ENCODE data around the gene NRXN2.
"Not testable (repeated sequence)": the region's sequence is repeated elsewhere in the genome, so short reads cannot be mapped to it uniquely, and the experiment has no call there.

Gene NRXN2

GRCh38 chr11:64677441-64678023, 45.5 kb downstream of the NRXN2 start:
- in situ Hi-C loops (cut with MboI; ENCODE audit: low sequenced_read_pairs): no loop called here

DNA sequence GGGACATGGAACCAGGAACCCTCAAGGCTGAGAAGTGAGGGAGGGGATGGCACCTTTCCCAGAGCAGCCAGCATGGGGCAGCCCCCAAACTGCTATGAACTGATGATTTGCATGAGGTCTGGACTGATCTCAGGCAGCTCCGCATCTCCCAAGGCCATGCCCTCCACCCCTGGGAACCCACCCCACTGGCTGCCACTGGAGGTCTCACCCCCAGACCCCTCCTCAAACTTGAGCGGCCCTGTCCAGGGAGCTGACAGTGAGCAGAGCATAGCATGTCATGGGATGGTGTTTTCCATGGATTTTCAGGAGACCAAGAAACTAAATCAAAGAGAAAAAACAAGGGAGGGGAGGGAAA, 46.8 kb downstream of the NRXN2 start:
- in situ Hi-C loops (cut with MboI; ENCODE audit: low sequenced_read_pairs): no loop called here

GRCh38 chr11:64675450-64676260, 47.3 kb downstream of the NRXN2 start:
- in situ Hi-C loops (cut with MboI; ENCODE audit: low sequenced_read_pairs): no loop called here

- in situ Hi-C loops (cut with MboI; ENCODE audit: low sequenced_read_pairs): no loop called here
Measured at GRCh38 chr11:64674774-64675173, 48.2 kb downstream of the NRXN2 start.

DNA sequence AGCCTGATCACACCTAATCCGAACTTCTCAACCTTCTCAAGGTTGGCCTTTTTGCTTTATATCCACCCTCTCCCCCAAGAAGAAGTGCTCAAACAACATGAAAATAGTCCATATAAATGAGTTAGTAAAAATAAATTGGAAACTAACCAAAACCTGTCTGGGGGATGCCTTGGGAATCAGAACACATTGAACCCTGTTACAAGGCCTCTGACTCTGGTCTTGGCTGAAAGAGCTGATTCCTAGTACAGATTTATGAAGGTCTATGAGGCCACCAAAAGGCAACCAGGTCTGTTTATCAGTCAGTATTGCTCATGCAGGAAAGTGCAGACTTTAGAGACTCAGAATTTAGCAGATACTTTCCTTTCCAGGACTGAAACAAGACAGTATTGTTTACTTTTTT, 49.7 kb downstream of the NRXN2 start:
- in situ Hi-C loops (cut with MboI; ENCODE audit: low sequenced_read_pairs): no loop called here

DNA sequence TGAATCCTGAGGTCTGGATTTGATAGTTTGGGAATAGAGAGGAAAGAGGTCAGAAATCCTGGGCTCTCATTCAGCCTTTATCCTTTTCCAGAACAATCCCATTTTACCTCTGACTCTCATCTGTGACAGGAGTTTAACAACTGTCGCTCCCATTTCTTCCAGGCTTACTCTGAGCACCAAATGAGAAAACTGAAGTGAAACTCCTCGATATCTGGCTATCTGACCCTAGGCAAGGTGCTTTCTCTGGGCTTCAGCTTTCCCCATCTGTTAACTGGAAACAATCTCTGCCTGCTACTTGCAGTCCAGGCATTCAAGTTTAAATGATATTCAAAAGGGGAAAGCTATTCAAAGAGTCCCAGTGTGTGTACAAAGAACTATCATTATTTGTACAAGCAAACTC, 50.1 kb downstream of the NRXN2 start:
- in situ Hi-C loops (cut with MboI; ENCODE audit: low sequenced_read_pairs): no loop called here

DNA sequence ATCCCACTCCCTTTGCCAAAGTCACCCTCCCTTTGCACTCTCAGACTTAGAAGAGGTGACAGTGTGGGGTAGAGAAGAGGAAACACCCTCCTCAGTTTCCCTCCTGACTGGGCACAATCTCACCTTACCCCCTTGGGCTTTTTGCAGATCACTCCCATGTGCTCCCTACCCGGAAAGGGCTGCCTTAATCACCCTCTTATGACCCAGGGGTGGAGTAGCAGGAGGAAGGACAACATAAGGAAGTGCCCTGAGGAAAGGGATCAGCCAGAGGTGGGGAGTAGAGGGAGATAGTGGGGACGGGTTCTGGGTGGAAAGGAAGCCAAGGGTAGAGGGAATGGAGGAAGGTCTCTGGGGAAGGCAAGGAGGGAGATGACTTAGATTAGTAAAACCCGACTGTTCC, 52.0 kb downstream of the NRXN2 start:
- in situ Hi-C loops (cut with MboI; ENCODE audit: low sequenced_read_pairs): no loop called here

- in situ Hi-C loops (cut with MboI; ENCODE audit: low sequenced_read_pairs): no loop called here
Measured at GRCh38 chr11:64667154-64667745, 55.7 kb downstream of the NRXN2 start.

DNA sequence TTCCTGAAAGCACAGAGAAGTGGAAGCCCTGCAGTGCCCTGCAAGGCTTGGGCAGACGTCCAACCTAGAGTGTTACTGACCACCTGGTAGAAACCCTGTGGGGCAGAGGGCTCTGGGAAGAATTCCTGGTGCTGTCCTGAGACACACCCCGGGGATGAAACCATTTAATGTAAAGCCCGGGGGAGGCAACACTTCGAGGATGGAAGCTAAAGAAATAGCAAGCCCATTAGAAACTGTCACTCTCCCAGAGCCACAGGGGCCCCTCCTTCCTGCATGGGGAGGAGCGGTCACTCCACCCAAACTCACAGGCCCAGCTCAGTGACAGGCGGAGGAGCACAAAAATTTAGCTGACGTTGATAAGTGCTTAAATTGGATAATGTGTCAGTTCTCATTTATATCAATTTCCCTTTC, 57.6 kb downstream of the NRXN2 start:
- in situ Hi-C loops (cut with MboI; ENCODE audit: low sequenced_read_pairs): no loop called here

- in situ Hi-C loops (cut with MboI; ENCODE audit: low sequenced_read_pairs): not testable (repeated sequence)
Measured at GRCh38 chr11:64664236-64664870, 58.6 kb downstream of the NRXN2 start.

GRCh38 chr11:64663656-64664055, 59.3 kb downstream of the NRXN2 start:
- in situ Hi-C loops (cut with MboI; ENCODE audit: low sequenced_read_pairs): no loop called here

DNA sequence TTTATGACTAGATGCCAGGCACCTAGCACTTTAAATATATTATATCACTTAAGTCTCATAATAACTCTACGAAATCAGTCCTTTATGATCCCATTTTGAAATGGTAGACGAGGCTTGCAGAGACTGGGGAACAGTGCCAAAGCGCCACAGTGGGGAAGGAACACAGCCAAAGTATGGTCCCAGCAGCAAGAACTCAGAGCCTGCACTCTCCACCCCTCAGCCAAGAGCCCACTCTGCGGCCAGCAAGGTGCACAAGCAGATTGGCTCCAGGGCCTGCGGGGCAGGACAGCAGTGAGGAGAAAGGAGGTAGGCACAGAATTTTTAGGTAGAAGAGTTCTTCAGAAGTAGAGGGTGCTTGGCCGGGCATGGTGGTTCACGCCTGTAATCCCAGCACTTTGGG, 61.4 kb downstream of the NRXN2 start:
- in situ Hi-C loops (cut with MboI; ENCODE audit: low sequenced_read_pairs): no loop called here

GRCh38 chr11:64661146-64661545, 61.9 kb downstream of the NRXN2 start:
- in situ Hi-C loops (cut with MboI; ENCODE audit: low sequenced_read_pairs): no loop called here

- in situ Hi-C loops (cut with MboI; ENCODE audit: low sequenced_read_pairs): no loop called here
Measured at GRCh38 chr11:64660706-64661105, 62.3 kb downstream of the NRXN2 start.

GRCh38 chr11:64660205-64660604, 62.8 kb downstream of the NRXN2 start:
- in situ Hi-C loops (cut with MboI; ENCODE audit: low sequenced_read_pairs): no loop called here

DNA sequence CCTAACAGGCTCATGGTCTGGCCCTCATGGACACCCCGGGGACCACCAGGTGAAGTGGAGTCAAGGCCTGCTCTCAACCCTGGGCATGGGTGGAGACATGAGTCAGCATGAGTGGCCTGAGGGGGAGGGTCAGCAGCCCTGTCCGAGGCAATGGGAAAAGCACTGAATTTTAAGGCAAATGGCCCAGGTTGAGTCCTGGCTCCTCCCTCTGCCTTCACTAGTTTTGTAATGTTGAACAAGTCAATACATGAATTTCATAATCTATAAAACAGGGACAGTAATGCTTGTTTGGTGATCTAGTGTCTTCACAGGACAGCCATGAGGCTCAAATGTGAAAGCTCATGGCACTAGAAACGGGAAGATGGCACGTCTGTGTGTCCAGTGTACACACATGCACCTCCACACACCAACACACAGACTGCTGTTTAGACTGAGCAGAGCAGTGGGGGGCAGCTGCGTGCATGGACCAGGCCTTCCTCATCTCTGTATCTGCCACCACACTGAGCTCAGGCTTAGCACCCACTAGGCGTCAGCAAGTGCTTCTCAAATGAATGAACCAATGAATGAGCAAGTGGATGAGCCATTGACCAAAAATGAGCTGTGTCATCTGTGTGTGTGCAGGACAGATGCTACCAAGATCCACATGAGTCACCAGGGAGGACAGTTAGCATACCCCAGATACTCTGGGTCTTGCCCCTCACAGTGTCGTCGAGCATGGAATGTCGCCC, 63.4 kb downstream of the NRXN2 start:
- in situ Hi-C loops (cut with MboI; ENCODE audit: low sequenced_read_pairs): no loop called here

DNA sequence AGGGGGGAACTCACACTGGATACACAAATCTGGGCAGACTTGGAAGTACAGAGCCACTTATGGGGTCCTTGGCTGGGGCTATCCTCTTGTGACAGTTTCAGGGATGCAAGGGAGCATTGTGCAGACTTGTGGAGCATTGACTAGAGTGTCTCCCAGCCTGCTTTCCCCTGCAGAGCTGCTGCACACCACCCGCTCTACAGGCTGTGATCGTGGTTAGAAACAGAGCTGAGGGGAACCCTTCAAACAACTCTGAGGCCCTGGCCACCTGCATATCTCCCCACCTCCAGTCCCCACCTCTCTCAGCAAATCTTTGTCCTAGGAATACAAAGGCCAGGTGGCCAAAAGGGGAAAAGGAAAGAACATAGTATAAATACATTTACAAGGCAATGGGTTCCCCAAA, 64.7 kb downstream of the NRXN2 start:
- in situ Hi-C loops (cut with MboI; ENCODE audit: low sequenced_read_pairs): no loop called here

GRCh38 chr11:64656862-64657261, 66.1 kb downstream of the NRXN2 start:
- in situ Hi-C loops (cut with MboI; ENCODE audit: low sequenced_read_pairs): no loop called here

DNA sequence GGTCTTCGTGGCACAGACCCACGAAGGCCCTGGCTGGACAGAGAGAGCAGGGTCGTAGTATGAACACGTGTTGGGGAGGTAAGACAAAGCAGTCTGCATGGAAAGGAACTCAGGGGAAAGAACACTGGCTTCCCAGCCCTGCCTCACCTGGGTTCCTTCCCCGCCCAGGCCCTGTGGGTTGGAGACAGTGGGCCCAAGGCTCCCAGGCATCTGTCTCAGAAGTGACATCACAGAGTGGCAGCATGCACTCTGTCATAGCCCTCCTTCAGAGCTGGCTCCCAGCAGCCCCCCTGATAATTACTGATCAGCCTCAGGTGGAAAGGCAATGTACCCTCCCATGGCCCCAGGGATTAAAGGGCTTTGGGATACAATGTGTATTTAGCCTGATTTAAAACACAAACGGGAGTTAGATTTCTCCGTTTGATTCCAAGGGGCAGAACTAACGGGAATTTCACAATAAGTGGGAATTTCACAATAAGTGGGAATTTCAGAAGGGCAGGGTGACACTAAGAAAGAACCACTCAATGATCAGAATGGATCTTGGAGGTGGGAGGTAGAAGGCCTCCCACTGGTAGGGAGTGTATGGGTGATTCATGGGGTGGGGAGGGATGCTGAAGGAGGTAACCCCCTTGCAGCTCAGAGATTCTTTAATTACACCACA, 66.9 kb downstream of the NRXN2 start:
- in situ Hi-C loops (cut with MboI; ENCODE audit: low sequenced_read_pairs): no loop called here

DNA sequence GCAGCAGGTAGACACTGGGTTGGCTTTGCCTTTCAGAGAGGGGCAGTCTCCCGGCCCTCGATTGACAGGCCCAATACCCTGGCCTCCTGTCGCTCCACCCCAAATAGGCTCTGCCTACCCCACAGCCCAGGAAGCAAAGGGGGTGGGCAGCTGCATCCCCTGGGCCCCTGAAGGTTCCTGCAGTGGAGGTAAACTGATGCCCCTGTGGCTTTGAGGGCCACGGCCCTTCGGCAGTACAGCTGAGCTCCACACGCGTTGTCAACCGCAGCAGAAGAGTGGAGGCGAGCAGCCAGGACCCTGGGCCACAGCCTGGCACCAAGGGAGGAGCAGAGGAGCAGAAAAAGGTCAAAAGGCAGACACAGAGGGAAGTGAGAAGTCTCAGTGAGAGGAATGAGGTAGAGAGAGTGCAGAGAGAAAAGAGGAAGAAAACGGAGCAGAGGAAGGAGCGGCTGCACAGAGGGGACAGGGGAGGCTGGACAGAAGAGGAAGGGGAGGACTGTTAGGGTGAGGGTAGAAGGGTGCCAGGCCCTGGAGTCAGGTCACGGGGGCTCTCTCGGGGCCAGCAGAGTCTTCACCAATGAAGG, 67.9 kb downstream of the NRXN2 start:
- in situ Hi-C loops (cut with MboI; ENCODE audit: low sequenced_read_pairs): no loop called here
